SHP77 (cell line): Measurements from ENCODE around the gene WNT2.

Source experiments
- DNase-seq, 2 experiments: peaks; one replicate each; lab custom pipeline; 2025; lab: John Stamatoyannopoulos, UW

Gene WNT2

GRCh38 chr7:117322741-117323304 is at the start of gene WNT2:
Gene WNT2 (minus strand): TSS chr7:117323058. CDS start chr7:117322989, 69 bp downstream.
- no peak for DNase-seq

GRCh38 chr7:117372073-117372472 is 49.2 kb upstream of the WNT2 start:
- no peak for DNase-seq

GRCh38 chr7:117364339-117365080 is 41.7 kb upstream of the WNT2 start:
- no peak for DNase-seq

DNA sequence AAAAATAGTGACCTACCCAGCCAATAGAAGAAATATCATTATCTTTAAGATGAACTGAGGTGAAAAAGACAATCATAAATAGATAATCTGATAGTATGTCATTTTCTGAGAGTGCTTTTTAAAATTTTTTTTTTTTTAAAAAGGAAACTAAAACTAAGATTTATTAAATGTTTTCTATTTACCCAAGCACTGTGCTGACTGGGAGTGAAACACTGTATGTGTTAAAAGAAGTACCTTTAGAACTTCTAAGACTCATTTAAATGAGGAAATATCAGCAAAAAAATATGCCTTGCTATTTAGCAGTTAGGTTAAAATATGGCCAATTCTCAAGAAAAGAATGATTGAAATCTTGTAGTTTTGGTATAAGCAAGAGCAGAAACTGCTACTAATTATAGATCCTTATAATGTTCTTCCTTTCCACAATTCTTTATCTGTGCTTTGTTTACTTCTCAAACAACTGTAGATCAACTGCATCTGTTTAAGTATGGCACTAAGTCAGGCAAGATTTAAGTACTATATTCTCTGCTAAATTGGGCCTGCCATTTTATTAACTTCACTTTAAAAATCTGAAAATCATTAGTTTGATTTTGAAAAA is 39.5 kb upstream of the WNT2 start:
- DNase-seq: no peak

GRCh38 chr7:117350027-117350426 is 27.2 kb upstream of the WNT2 start:
- no peak for DNase-seq

DNA sequence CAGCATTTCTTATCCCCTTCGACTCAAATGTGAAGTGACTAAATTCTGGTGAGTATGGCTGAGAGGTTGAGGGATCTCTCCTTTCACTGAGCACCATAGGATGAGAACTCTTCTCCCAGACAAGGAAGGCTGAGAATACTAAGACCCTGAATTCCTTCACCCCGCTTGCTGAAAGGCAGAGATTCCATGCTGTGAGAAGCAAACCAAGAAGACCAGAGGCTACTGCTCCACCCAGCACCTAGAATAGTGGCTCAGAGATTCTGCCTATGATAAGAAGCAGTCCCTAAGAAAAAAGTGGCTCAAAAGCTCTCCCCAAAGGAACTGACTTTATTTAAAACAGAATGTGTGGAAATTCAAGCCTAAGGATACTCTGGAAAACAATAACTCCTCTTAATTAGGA is 26.7 kb upstream of the WNT2 start:
- no peak for DNase-seq

DNA sequence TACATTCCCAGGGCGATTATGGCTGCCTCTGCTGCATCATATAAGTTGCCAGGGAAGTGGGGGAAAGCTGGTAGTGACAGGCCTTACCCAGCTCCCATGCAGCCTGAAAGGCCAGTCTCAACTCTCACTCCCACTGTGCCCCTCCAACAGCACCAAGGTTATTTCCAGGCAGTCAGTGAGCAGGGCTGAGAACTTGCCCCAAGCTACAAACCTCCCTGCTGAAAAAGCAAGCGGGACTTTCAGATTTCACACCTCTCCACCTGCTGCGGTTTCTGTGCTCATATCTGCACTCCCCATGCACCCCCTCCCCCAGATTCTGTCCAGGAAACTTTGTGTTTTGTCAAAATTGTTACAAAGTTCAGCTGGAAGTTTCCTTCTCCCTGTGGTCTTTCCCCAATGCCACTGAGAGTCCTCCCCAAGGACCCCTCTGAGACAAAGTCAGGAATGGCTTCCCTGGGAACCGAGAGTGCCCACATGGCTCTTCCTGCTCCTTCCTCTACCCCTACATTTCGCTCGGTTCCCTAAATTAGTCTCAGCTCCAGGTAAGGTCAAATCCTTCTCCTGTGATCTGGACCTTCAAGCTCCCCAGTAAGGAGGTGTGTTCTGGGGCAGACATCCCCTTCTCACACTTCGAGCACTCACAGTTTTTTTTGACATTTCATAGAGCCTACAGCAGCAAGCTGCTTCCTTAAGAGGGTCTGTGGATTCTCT is 25.3 kb upstream of the WNT2 start:
- no peak for DNase-seq

DNA sequence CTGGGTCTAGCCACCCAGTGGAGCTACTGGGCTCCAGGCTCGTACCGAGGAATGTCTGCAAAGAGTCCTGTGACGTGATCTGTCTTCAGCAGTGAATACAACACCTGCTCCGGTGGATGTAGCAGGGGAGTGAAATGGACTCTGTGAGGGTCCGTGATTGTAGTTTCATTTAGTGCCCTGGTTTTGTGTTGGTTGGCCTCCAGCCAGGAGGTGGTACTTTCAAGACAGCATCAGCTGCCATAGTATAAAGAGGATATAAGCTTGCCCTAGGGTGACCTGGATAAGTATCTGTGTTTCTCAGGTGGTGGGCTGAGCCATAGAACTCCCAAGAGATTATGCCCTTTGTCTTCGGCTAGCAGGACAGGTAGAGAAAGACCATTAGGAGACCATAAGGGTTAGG is 24.6 kb upstream of the WNT2 start:
- DNase-seq: peak in 1 of 2 experiments; percentile 5

DNA sequence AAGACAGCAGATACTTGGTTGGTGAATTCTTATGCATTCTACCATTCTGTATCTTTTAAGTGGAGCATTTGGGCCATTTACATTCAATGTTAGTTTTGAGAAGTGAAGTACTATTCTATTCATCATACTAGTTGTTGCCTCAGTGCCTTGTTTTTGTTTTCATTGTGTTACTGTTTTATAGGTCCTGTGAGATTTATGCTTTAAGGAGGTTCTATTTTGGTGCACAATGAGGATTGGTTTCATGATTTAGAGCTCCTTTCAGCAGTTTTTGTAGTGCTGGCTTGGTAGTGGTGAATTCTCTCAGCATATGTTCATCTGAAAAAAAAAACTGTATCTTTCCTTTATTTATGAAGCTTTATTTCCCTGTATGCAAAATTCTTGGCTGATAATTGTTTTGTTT is 23.3 kb upstream of the WNT2 start:
- DNase-seq: no peak

DNA sequence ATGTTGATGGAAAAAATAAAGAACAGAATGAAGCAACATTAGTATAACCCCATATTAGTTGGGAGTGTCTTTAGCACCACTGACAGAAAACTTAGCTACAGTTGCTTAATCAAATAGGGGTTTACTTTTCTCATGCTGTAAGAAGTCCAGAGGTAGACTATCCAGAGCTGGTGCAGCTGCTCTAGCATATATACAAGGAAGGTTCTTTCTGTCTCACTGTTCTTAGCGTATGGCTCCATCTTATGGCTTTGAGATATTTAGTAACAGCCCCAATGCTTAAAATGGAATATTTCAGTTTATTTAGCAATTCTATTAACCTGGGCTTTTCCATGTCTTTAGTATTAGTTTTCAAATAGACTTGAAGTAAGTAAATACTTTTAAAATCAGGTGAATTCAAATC is 15.2 kb upstream of the WNT2 start:
- DNase-seq: no peak

GRCh38 chr7:117333168-117333567 is 10.3 kb upstream of the WNT2 start:
- no peak for DNase-seq

DNA sequence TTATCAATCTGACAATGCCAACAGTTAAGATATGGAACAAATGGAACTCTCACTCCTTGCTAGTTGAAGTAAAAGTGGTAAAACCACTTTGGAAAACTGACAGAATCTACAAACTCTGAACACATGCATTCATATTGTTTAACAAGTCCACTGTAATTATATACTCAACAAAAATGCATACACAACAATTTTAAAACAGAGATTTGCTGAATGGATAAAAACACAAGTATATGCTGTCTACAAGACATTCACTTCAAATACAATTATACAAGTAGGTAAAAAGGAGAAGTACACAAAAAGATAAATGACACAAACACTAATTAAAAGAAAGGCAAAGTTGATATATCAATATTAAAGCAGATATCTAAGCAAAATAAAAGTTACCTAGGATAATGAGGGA is 9.2 kb upstream of the WNT2 start:
- no peak for DNase-seq

DNA sequence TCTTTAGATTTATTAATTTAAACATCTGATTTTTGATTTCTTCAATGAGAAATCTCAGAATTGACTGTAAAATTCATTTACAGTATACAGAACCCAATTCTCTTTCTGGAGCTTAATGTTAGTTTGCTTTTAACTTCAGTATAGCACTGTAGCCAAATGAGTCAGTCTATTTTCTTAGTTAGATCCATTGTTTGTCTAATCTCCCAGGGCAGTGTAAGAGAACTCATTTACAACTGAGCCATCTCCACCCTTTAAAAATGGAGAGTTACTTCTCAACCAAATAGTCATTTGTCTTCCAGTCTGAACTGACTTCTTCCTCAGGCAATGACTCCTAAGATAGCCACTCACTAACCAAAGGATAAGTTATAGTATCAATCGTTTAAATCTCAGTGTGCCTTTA is 3.0 kb upstream of the WNT2 start:
- no peak for DNase-seq

DNA sequence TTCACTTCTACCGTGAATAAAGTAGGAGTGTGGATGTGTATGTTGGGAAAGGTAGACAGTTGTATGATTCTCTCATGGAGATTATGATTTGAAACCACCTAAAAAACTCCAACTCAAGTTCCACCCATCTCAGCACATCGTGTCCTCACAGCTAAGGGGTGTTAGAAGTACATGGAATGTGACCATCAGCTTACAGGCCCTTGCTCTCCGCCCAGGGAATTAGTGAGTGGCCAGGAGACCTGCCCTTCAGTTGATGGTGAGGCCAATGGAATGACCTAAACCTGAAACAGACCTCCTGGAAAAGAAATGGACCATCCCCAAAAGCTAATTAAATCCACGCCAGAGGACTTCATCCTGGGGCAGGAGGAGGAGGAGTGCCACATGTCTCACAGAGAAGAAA is 2.1 kb upstream of the WNT2 start:
- DNase-seq: no peak

DNA sequence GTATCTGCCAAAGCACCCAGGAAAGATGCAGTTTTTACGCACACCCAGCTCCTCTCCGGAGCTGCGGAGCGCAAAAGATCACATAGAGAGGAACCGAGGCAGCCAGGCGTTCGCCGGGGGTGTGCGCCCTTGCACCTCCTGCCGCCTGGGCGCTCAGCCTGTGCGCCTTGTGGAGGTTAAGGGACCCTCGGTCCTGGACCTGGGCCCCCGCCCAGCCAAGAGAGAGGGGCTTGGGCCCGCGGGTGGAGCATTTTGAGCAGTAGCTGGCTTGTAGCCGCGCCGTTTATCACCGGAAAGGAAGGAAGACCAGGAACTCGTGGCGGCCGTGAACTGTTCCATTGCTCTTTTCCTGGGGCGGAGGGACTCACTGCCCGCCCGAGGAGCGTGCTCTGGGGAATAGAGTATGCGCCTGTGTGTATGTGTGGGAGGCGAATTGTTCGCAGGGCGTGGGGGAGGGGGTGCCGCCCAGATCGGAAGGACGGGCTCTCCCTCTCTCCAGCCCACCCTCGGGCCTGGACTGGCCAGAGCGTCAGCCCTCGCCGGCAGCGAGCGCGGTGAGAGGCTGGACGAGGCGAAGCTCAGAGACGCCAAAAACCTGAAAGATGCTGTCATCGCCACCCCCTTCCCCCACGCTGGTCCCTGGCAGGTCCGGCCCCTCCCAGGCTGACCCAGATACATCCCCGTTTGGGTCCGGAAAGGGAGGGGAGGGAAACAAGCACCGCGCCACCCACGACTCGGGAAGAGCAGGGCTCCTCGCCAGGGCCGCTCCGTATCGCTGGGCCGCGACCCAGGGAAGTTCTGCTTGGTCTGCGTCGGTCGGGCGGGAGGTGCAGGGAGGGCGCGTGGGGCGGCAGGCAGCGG is 1.2 kb upstream of the WNT2 start:
- DNase-seq: no peak

GRCh38 chr7:117323305-117323850 is 520 bp upstream of the WNT2 start:
- DNase-seq: no peak

DNA sequence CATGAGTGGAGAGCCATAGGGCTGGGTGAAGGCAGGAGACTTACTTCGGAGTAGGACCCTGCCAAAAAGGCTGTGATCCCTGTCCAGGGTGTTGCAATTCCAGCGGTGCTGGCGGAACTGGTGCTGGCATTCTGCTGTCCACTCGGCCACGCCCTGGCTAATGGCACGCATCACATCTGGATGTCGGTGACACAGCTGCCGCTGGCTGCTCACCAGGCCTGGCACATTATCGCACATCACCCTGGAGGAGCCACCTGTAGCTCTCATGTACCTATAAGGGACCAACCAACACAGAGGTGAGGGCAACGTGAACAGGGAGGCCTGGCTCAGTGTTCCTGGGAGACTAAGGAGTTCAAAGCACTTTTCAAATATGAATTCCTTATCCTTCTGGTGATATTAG is 2.3 kb downstream of the WNT2 start:
- no peak for DNase-seq

DNA sequence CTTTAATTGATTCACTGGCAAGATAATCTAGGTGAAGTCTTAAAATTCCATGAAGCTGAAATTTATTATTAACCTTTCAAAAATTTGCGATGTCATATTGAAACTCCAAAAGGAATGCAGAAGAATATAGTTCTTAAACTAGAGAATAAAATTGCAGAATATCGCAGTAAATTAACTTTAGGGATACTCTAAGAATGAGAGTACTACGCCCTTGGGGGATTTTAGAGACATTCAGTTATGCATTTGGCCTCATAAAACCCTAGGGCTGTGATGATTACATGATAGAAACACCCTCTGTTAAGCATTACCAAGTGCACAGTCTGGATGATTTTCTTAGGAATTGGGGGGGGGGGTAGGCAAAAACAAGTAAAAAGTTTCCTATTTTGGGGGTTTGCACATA is 3.7 kb downstream of the WNT2 start:
- DNase-seq: no peak

DNA sequence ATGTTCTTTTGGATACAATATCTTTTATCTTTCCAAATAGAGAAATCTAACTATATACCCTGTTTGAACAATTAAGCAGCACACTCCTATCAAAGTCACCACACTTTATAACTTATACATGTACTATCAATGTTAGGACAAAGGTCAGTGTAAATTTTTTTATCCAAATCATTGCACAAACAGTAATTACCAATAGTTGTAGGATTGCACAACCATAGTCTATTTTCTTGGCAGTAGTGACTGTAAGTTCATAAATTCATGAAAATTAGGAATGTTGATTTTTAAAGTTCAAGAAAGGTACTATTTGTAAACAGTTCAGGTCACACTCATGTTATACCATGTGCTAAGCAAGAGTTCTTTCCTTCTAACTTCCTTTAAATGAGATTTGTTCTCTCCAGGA is 9.3 kb downstream of the WNT2 start:
- DNase-seq: no peak

DNA sequence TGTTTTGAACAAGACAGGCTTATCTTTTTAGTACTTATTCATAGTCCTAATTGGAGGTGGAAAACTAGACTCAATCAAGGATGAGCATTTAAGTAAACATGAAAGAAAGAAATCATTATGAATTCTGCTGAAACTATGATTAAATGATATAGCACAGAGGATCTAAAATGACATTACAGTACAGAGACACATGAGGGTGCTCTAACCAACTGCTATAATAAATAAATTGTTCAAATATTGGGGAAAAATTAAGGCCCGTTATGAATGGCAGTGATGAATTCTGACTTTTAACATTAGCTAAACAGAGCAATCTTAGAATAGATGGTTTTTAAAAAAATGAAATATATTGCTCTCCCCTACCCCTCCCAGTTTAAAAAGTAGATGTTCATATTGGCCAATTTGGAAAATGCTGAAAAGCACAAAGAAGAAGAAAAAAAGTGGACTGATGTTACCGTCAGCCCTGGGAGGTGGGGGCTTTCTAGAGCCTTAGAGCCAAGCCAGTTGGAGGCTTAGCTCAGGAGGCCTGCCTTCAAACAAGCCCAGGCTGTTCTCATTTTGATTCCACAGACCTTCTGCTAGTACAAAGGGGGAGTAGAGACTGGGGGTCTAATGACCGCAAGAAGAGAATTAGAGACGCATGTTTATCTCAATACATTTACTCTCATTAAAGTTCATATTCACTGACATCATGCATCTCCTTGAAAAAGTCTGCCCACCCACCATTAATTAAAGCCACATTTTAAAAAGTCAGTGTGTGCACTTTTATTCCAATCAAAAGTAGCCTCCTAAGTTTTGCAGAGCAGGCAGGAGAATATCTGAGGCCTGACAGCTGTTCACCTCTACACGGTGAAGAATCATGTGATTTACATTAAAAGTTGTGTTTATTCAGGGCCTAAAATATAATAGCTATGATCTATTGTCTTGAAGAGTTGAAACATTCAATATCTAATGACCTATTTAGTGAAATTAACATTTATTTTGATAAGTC is 10.0 kb downstream of the WNT2 start:
- no peak for DNase-seq

GRCh38 chr7:117308891-117309290 is 14.0 kb downstream of the WNT2 start:
- no peak for DNase-seq
